OCI-LY1 (cell line): Measurements from ENCODE around the gene RASA3.

Source experiments
- EZH2 ChIP-seq: fragments of 200-600 bp; sonication (generic), shearing (Covaris generic); IDR thresholded peaks from 2 replicates; pipeline ENCODE4 v1.8.0; 2017; ENCODE audit warnings: borderline replicate concordance, mixed run types, mild to moderate bottlenecking, antibody characterized with exemption, low read length, moderate library complexity, mixed read lengths
- TF ChIP-seq, protein P1 (sequence below): fragments of 200-600 bp; sonication (generic), shearing (Covaris generic); IDR thresholded peaks from 2 replicates; pipeline ENCODE4 v1.5.1; 2017; ENCODE audit warnings: mild to moderate bottlenecking, antibody characterized with exemption, low read length, moderate library complexity, mixed read lengths

DNA sequence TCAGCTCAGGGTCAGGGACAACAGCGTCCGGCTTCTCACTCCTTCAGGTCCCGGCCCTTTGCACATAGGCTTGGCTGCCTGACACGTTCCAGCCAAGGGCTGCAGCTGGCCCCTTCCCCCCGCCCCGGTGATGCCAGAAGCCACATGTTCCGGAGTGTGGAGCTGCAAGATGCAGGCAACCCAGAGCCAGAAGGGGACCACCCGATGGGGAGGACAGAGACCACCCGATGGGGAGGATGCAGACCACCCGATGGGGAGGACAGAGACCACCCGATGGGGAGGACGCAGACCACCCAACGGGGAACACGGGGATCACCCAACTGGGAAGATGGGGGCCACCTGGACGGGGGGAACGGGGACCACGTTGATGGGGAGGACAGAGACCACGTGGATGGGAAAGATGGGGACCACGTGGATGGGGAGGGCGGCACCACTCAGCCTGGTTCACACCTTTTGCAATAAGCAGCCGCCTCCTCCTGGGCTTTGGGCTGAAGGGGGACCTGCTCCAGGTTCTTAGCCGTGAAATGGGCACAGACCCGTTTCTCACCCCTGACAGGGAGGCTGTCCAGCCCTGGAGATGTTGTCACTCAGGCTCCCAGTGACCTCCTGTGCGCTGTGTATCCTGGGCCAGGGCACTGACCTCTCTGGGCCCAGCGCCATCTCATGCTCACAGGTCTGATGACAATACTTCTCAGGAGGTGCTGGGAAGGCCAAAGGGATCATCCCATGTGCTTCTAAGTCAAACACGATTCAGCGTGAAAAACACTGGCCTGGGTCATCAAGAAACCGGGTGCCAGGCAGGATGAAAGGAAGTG lies 193.1 kb downstream of the RASA3 start:
- TF ChIP-seq, protein P1, sequence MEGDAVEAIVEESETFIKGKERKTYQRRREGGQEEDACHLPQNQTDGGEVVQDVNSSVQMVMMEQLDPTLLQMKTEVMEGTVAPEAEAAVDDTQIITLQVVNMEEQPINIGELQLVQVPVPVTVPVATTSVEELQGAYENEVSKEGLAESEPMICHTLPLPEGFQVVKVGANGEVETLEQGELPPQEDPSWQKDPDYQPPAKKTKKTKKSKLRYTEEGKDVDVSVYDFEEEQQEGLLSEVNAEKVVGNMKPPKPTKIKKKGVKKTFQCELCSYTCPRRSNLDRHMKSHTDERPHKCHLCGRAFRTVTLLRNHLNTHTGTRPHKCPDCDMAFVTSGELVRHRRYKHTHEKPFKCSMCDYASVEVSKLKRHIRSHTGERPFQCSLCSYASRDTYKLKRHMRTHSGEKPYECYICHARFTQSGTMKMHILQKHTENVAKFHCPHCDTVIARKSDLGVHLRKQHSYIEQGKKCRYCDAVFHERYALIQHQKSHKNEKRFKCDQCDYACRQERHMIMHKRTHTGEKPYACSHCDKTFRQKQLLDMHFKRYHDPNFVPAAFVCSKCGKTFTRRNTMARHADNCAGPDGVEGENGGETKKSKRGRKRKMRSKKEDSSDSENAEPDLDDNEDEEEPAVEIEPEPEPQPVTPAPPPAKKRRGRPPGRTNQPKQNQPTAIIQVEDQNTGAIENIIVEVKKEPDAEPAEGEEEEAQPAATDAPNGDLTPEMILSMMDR, result no peak
- TF ChIP-seq EZH2, result no peak
